Right lobe of liver (tissue), 4 donors: Measurements from ENCODE around the gene CASP12.

ENCODE experiments used
- CTCF ChIP-seq, 4 donors: fragments of 200-600 bp in 3 of 4; fragments of 450-650 bp in 1 of 4; IDR thresholded peaks; one replicate each; pipeline versions ENCODE4 v1.5.1 to v1.8.0; 2016 to 2022; ENCODE audit warnings: antibody characterized with exemption in 4 of 4, mild to moderate bottlenecking in 2 of 4
- POLR2A ChIP-seq: fragments of 450-650 bp; IDR thresholded peaks from one replicate; pipeline ENCODE4 v1.6.1; 2017; ENCODE audit warnings: antibody characterized with exemption, mild to moderate bottlenecking
- donor health status: DM: no; HTN: no; CAD: no.
- donor health status: DM: no; HTN: no; CAD: no.
- donor health status: DM: no; HTN: yes; CAD: no.

GRCh38 chr11:104883342-104883741, 14.9 kb downstream of the CASP12 start:
- TF ChIP-seq CTCF (IDR thresholded peaks at IDR 0.05) (no peak), POLR2A (no peak)
